DOHH2 (cell line): ENCODE data around the gene CABCOCO1.

Experiments used
- EZH2phosphoT487 ChIP-seq: fragments of 200-600 bp; sonication (generic); IDR thresholded peaks from 2 replicates; pipeline ENCODE4 v1.6.1; 2017; ENCODE audit warnings: borderline replicate concordance, mild to moderate bottlenecking, antibody characterized with exemption, low read length, moderate library complexity, mixed read lengths
- TF ChIP-seq, protein P1 (sequence below): fragments of 200-600 bp; sonication (generic); IDR thresholded peaks from one replicate; pipeline ENCODE4 v1.5.1; 2014; ENCODE audit warnings: antibody characterized with exemption, mild to moderate bottlenecking, low read depth, low read length; ENCODE audit not compliant: poor library complexity, severe bottlenecking

DNA sequence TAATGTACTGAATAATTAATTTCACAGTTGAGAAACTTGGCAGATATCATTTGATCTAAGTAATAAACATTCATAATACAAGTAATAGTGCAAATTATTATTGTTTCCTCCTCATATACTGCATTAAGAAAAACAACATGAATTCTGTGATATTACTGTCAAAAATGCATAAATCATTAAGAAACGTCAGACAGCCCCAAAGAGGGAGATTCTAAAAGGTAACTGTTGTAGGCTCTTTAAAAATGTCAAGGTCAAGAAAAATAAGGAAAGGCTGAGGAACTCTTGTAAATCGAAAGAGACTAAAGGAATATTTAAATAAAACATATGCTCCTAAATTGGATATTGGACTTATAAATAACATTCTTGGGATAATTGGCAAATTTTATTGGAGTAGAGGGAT lies 67.9 kb downstream of the CABCOCO1 start:
- TF ChIP-seq, protein P1, sequence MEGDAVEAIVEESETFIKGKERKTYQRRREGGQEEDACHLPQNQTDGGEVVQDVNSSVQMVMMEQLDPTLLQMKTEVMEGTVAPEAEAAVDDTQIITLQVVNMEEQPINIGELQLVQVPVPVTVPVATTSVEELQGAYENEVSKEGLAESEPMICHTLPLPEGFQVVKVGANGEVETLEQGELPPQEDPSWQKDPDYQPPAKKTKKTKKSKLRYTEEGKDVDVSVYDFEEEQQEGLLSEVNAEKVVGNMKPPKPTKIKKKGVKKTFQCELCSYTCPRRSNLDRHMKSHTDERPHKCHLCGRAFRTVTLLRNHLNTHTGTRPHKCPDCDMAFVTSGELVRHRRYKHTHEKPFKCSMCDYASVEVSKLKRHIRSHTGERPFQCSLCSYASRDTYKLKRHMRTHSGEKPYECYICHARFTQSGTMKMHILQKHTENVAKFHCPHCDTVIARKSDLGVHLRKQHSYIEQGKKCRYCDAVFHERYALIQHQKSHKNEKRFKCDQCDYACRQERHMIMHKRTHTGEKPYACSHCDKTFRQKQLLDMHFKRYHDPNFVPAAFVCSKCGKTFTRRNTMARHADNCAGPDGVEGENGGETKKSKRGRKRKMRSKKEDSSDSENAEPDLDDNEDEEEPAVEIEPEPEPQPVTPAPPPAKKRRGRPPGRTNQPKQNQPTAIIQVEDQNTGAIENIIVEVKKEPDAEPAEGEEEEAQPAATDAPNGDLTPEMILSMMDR, result no peak
- TF ChIP-seq EZH2phosphoT487, result no peak
